HepG2 (cell line): ENCODE results near the gene TUBB3. TPM values are rescaled to one million over a fixed set of nuclear protein-coding genes. Genes with fewer than 3 reads are reported as not detected.

ENCODE experiments used
- AFF4 ChIP-seq: sonication (generic); formaldehyde crosslinking; IDR thresholded peaks from 2 replicates; pipeline ENCODE4 v1.4.0; 2020; ENCODE audit warnings: missing genetic modification reagents
- CCDC6 ChIP-seq: sonication (generic); formaldehyde crosslinking; IDR thresholded peaks from 2 replicates; pipeline ENCODE4 v1.8.1; 2022; ENCODE audit warnings: mild to moderate bottlenecking, missing genetic modification reagents, moderate library complexity
- KLF11 ChIP-seq: IDR thresholded peaks from 2 replicates; pipeline ENCODE4 v1.6.1; 2016; ENCODE audit warnings: missing compliant biosample characterization
- KLF6 ChIP-seq: IDR thresholded peaks from 2 replicates; pipeline ENCODE4 v1.8.0; 2016; ENCODE audit warnings: missing biosample characterization, missing genetic modification reagents
- NCOA5 ChIP-seq: sonication (generic); formaldehyde crosslinking; IDR thresholded peaks from 2 replicates; pipeline ENCODE4 v1.4.0; 2020; ENCODE audit warnings: missing genetic modification reagents
- NCOR1 ChIP-seq: fragments of 200-600 bp; sonication (generic); IDR thresholded peaks from 2 replicates; pipeline ENCODE4 v1.7.0; 2017; ENCODE audit warnings: antibody characterized with exemption, low read length, borderline replicate concordance
- NFIB ChIP-seq: sonication (generic); formaldehyde crosslinking; IDR thresholded peaks from 2 replicates; pipeline ENCODE4 v1.9.0; 2021; ENCODE audit warnings: missing genetic modification reagents, mild to moderate bottlenecking, borderline replicate concordance
- NR3C1 ChIP-seq: sonication (generic); formaldehyde crosslinking; IDR thresholded peaks from 2 replicates; pipeline ENCODE4 v1.4.0; 2020; ENCODE audit warnings: missing genetic modification reagents
- POLR2AphosphoS2 ChIP-seq: IDR thresholded peaks from 2 replicates; pipeline ENCODE4 v1.6.1; 2011; ENCODE audit warnings: low read depth, low read length, improper control_type of control experiment
- RBAK ChIP-seq: sonication (generic); formaldehyde crosslinking; IDR thresholded peaks from 2 replicates; pipeline ENCODE4 v1.5.1; 2020; ENCODE audit warnings: mild to moderate bottlenecking, missing genetic modification reagents
- SKIL ChIP-seq: sonication (generic); formaldehyde crosslinking; IDR thresholded peaks from 2 replicates; pipeline ENCODE4 v1.8.0; 2022; ENCODE audit warnings: missing genetic modification reagents, mild to moderate bottlenecking, moderate library complexity, borderline replicate concordance
- SMYD3 ChIP-seq: sonication (generic); formaldehyde crosslinking; IDR thresholded peaks from 2 replicates; pipeline ENCODE4 v1.8.1; 2023; ENCODE audit warnings: mild to moderate bottlenecking, missing genetic modification reagents
- SP2 ChIP-seq: sonication (generic); formaldehyde crosslinking; IDR thresholded peaks from 2 replicates; pipeline ENCODE4 v1.5.1; 2020; ENCODE audit warnings: mild to moderate bottlenecking, missing genetic modification reagents
- STAG1 ChIP-seq: sonication (generic); formaldehyde crosslinking; IDR thresholded peaks from 2 replicates; pipeline ENCODE4 v1.4.0; 2020; ENCODE audit warnings: missing genetic modification reagents
- ZBTB8A ChIP-seq: sonication (generic); formaldehyde crosslinking; IDR thresholded peaks from 2 replicates; pipeline ENCODE4 v1.4.0; 2020; ENCODE audit warnings: mild to moderate bottlenecking, low read depth, missing genetic modification reagents, borderline replicate concordance
- ZNF205 ChIP-seq: IDR thresholded peaks from 2 replicates; pipeline ENCODE4 v1.6.1; 2018; ENCODE audit warnings: missing biosample characterization, missing genetic modification reagents
- ZNF652 ChIP-seq: IDR thresholded peaks from 2 replicates; pipeline ENCODE4 v1.6.1; 2016; ENCODE audit warnings: low read depth, borderline replicate concordance
- ZNF773 ChIP-seq: sonication (generic); formaldehyde crosslinking; IDR thresholded peaks from 2 replicates; pipeline ENCODE4 v1.4.0; 2020; ENCODE audit warnings: missing genetic modification reagents, borderline replicate concordance
- polyA plus RNA-seq, 8 experiments: library from polyadenylated mRNA; depleted of rRNA in 3 of 8; stranded (reverse) in 7 of 8; unstranded in 1 of 8; fragments of >200 nt; fragmentation: Illumina TruSeq in 4 of 8; extraction: Trizol in 4 of 8; gene quantifications; 2 replicates each; pipeline versions ENCODE4 v1.2.1 to v1.2.3, GENCODE V29; 2011 to 2016; ENCODE audit warnings: low read depth in 4 of 8, missing spikeins in 1 of 8, mixed read lengths in 1 of 8; ENCODE audit not compliant: insufficient read depth in 1 of 8
- total RNA-seq, 5 experiments: library from RNA; depleted of rRNA; stranded (reverse); fragments of >200 nt; fragmentation: Illumina TruSeq; extraction: Trizol; gene quantifications; 2 replicates each; pipeline ENCODE4 v1.2.3, GENCODE V29; 2016; ENCODE audit warnings: low read depth in 1 of 5
- TF ChIP-seq, protein P1 (sequence below): sonication (generic); formaldehyde crosslinking; IDR thresholded peaks from 2 replicates; pipeline ENCODE4 v1.5.1; 2020; ENCODE audit warnings: mild to moderate bottlenecking, missing genetic modification reagents
- TF ChIP-seq, protein P2 (sequence below): sonication (generic); formaldehyde crosslinking; IDR thresholded peaks from 2 replicates; pipeline ENCODE4 v1.4.0; 2020; ENCODE audit warnings: mild to moderate bottlenecking, missing genetic modification reagents

TUBB3 gene
- total and polyA plus RNA-seq, 2 of the 13 experiments (the other 11 are each of a cell fraction or from before 2014, with no cell fraction given), result 110 to 185 TPM

- no peak for TF ChIP-seq RBAK
- 0 out of 2 replicates have a peak, but pooled peaks have one; percentile 34 for TF ChIP-seq ZNF205 (CRISPR knock-in tag)
- peak; percentile 94; the same call in 1 of the 2 replicates for TF ChIP-seq KLF6 (CRISPR knock-in tag)
- no peak for TF ChIP-seq NR3C1 (CRISPR knock-in tag)
- 0 out of 2 replicates have a peak, but pooled peaks have one; percentile 29 for TF ChIP-seq AFF4 (CRISPR knock-in tag)
- TF ChIP-seq ZNF773 (CRISPR knock-in tag), result peak; percentile 85; the same call in 1 of the 2 replicates
- TF ChIP-seq CCDC6 (CRISPR knock-in tag), result peak; percentile 80; the same call in 1 of the 2 replicates
- TF ChIP-seq SKIL (CRISPR knock-in tag), result no peak
- TF ChIP-seq POLR2AphosphoS2, result no peak
- no peak for TF ChIP-seq ZNF652 (CRISPR knock-in tag)
- TF ChIP-seq NCOR1, result peak; percentile 32; the same call in 1 of the 2 replicates
- TF ChIP-seq, protein P1, sequence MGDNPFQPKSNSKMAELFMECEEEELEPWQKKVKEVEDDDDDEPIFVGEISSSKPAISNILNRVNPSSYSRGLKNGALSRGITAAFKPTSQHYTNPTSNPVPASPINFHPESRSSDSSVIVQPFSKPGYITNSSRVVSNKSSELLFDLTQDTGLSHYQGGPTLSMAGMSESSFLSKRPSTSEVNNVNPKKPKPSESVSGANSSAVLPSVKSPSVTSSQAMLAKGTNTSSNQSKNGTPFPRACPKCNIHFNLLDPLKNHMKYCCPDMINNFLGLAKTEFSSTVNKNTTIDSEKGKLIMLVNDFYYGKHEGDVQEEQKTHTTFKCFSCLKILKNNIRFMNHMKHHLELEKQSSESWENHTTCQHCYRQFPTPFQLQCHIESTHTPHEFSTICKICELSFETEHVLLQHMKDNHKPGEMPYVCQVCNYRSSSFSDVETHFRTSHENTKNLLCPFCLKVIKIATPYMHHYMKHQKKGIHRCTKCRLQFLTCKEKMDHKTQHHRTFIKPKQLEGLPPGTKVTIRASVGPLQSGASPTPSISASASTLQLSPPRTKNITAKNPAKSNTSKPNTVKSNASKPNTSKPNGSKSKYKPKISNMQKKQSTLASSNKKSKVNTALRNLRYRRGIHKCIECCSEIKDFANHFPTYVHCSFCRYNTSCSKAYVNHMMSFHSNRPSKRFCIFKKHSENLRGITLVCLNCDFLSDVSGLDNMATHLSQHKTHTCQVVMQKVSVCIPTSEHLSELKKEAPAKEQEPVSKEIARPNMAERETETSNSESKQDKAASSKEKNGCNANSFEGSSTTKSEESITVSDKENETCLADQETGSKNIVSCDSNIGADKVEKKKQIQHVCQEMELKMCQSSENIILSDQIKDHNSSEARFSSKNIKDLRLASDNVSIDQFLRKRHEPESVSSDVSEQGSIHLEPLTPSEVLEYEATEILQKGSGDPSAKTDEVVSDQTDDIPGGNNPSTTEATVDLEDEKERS, result no peak; the same call in 1 of the 2 replicates
- no peak for TF ChIP-seq SMYD3 (CRISPR knock-in tag)
- peak; percentile 25; the same call in 1 of the 2 replicates for TF ChIP-seq STAG1 (CRISPR knock-in tag)
- no peak for TF ChIP-seq NCOA5 (CRISPR knock-in tag)
- TF ChIP-seq NFIB (CRISPR knock-in tag), result no peak
- TF ChIP-seq KLF11 (CRISPR knock-in tag), result no peak
- TF ChIP-seq ZBTB8A (CRISPR knock-in tag), result no peak
- TF ChIP-seq SP2, result no peak; the same call in 1 of the 2 replicates
- TF ChIP-seq, protein P2, sequence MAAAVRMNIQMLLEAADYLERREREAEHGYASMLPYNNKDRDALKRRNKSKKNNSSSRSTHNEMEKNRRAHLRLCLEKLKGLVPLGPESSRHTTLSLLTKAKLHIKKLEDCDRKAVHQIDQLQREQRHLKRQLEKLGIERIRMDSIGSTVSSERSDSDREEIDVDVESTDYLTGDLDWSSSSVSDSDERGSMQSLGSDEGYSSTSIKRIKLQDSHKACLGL (CRISPR knock-in tag), result peak; percentile 72
These were observed 49.4 kb downstream of the TUBB3 start (continued) for GRCh38 chr16:89972244-89973234.
